Activated gamma-delta T cell (primary cell): ENCODE data around the gene RELA.
"Not testable (repeated sequence)": the region's sequence is repeated elsewhere in the genome, so short reads cannot be mapped to it uniquely, and the experiment has no call there.

Experiments used
- DNase-seq: peaks from one replicate; lab custom pipeline; 2025; lab: John Stamatoyannopoulos, UW

The RELA gene

DNA sequence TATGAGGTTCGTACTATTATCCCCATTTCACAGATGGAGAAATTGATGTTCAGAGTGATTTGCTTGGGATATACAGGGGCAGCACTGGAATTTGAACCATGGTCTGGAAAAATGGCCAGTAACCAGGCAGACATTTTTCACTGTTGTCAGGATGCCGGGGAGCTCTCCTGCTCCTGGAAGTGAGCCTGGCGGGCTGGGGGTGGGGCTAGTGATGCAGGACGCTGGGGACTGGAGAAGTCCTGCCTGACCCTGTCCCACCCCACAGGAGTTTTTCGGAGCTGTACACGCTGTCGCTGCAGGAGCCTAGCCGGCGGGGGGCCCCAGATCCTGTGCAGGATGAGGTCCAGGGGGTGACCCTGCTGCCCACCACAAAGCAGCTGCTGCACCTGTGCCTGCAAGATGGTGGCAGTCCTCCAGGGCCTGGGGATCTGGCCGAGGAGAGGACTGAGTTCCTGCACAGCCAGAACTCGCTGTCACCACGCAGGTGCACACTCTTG is 13.7 kb downstream of the RELA start:
- no peak for DNase-seq

- DNase-seq: no peak
Observed at GRCh38 chr11:65646958-65647701, 15.6 kb downstream of the RELA start.

DNA sequence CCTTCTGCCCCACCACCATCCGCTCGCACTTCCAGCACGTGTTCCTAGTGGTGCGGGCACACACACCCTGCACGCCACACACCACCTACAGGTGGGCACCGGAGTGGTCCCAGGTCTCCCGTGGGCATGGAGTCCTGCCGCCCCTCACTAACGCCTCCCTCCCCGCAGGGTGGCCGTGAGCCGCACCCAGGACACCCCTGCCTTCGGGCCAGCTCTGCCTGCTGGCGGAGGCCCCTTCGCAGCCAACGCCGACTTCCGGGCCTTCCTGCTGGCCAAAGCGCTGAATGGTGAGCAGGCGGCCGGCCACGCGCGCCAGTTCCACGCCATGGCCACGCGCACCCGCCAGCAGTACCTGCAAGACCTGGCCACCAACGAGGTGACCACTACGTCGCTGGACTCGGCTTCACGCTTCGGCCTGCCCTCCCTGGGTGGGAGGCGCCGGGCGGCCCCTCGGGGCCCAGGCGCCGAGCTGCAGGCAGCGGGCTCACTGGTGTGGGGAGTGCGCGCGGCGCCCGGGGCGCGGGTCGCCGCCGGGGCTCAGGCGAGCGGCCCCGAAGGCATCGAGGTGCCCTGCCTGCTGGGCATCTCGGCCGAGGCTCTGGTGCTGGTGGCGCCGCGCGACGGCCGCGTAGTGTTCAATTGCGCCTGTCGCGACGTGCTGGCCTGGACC is 16.3 kb downstream of the RELA start:
- DNase-seq: no peak

DNA sequence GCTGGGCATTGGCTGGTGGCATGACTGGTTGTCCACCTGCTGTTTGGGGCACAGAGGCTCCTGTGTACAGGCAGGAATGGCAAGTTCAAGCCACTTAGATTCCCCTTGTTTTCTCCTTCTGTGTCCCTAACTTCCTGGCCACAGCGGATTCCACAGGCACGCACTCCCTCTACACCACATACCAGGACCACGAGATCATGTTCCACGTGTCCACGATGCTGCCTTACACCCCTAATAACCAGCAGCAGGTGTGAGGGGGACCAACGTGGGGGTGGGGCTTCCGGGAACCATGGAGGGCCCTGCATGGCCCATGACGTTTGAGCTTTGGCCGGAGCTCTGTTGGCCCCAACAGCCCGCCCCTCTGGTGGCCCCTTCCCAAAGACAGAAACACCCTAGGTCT is 17.0 kb downstream of the RELA start:
- no peak for DNase-seq

DNA sequence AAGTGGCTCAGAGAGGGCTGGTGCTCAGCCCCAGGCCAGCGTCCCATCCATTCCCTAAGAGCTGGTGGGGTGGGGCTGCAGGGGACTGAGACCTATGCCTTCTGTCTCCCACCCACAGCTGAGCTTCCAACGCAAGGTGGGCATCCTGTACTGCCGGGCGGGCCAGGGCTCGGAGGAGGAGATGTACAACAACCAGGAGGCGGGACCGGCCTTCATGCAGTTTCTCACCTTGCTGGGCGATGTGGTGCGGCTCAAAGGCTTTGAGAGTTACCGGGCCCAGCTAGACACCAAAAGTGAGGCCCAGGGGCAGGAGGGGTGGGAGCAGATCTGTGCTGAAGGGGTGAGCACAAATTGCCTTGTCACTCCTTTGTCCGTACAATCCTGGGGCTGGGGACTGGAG is 17.9 kb downstream of the RELA start:
- no peak for DNase-seq

GRCh38 chr11:65643971-65644370 is 18.7 kb downstream of the RELA start:
- no peak for DNase-seq

GRCh38 chr11:65642014-65642671 is 20.6 kb downstream of the RELA start:
- no peak for DNase-seq

- no peak for DNase-seq
Observed at GRCh38 chr11:65641297-65642013, 21.3 kb downstream of the RELA start.

DNA sequence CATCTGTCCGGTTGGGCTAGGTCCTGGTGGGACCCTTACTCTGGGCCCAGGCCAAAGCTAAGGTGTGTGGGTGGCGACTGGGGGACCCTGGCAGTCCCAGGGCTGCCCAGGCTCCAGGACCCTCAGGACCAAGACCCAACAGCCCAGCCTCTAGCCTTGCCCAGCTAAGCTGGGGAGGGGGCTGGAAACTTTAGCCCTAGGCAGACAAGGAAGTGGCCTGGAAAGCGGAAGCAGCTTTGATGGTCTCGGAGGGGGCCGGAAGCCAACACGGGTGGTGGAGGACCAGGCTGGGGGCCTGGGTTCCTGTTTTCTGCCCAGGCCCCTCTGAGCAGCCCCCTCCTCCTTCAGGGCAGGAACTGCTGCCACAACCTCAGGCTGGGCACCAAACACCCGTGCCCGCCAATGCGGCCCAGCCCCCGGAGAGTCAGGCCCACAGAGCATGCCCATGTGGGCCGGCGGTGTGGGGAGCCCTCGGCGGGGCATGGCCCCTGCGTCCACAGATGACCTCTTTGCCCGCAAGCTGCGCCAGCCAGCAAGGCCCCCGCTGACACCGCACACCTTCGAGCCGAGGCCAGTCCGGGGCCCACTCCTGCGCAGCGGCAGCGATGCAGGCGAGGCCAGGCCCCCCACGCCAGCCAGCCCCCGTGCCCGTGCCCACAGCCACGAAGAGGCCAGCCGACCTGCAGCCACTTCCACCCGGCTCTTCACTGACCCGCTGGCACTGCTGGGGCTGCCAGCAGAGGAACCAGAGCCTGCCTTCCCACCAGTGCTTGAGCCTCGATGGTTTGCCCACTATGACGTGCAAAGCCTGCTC is 22.0 kb downstream of the RELA start:
- no peak for DNase-seq

DNA sequence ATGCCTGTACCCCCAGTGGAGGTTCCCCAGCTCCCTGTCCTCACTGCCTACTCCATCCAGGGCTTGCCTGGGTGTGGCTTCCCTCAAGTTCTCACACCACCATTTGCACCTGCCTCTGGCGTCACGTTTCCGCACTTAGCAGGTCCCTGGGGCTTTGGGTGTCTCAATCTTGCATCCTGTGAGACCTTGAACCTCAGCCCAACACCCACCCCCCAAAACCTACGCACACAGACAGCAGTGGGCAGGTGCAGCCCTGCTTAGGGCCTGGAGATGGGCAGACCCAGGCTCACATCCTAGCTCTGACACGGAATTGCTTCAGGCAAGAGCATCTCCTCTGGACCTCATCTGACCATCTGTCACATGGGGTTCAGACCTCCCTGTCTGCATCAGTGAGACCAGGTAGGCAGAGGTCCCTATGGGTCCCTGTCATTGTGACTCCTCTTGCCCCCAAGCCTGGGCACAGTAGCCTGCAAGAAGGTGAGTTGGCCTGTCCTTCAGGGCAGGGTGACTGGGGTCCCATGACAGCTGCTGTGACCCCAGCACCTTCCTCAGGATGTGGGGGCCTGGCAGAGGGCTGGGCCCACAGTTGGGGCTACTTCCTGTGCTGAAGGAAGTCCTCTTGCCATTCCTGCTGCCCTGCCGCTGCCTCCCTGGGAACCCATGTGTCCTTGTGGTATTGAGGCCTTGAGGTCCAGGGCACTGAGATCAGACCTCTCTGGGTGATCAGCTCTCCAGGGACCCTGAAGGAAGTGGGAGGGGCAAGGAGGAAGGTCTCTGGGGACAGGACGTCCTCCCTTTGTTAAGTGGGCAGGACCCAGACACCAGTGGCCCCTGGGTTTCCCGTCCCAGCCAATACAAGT is 22.9 kb downstream of the RELA start:
- peak; percentile 37 for DNase-seq

DNA sequence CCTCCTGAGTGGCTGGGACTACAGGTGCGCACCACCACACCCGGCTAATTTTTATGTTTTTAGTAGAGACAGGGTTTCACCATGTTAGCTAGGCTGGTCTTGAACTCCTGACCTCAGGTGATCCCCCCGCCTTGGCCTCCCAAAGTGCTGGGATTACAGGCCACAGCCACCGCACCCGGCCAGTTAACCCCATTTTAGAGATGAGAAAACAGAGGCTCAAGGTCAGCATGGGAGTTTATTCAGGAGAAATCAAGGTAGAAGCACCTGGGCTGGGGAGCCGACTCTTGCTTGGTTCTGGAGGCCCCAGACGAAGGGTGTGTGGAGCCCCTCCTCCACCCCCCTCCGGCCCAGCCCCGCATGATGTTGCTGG is 23.5 kb downstream of the RELA start:
- DNase-seq: not testable (repeated sequence)

- DNase-seq: peak; percentile 71
Observed at GRCh38 chr11:65637794-65638419, 24.8 kb downstream of the RELA start, which contains the start of gene SIPA1. Gene SIPA1 (plus strand): TSS chr11:65638101. CDS start chr11:65640922, 2,821 bp downstream.

DNA sequence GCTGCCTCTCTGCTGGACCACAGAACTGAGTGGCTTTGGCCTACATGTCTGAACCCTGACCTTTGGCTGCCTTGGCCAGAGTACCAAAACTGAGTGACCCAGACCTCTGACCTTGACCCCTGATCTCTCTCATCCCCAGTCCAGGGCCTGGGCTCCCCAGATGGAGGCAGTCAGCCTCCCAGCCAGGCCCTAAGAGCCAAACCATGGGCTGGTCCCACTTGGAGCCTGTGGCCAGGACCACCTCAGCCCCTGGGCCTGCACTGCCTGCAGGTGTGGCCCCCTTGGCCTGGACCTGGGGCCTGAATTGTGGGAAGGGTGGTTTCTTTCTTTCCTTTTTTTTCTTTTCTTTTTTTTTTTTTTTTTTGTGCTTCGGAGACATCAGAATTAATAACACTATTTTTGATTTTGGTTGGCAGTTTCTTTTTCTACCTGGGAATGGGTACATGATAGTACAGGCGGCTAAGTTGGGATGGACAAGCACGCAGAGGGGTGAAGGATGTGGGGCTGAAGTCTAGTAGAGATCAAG is 25.6 kb downstream of the RELA start:
- no peak for DNase-seq

- no peak for DNase-seq
Observed at GRCh38 chr11:65636108-65637031, 26.3 kb downstream of the RELA start.

DNA sequence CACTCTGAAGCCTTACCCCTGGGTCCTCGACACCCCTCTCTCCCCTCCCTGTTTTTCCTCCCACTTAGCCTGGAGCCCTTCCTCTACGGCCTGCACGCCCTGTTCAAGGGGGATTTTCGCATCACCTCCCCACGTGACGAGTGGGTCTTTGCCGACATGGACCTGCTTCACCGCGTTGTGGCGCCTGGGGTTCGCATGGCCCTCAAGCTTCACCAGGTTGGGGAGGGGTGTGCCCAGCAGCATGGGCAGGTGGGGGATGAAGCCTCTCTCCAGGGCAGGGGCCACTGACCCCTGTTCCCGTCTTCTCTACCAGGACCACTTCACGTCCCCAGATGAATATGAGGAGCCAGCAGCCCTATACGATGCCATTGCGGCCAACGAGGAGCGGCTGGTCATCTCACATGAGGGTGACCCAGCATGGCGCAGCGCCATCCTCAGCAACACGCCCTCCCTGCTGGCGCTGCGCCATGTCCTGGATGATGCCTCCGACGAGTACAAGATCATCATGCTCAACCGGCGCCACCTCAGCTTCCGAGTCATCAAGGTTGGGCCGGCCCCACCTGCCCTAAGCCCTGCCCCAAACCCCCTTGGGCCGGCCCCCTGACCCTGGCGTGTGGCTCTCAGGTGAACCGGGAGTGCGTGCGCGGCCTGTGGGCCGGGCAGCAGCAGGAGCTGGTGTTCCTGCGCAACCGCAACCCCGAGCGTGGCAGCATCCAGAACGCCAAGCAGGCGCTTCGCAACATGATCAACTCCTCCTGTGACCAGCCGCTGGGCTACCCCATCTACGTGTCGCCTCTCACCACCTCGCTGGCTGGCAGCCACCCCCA is 27.6 kb downstream of the RELA start:
- DNase-seq: no peak

DNA sequence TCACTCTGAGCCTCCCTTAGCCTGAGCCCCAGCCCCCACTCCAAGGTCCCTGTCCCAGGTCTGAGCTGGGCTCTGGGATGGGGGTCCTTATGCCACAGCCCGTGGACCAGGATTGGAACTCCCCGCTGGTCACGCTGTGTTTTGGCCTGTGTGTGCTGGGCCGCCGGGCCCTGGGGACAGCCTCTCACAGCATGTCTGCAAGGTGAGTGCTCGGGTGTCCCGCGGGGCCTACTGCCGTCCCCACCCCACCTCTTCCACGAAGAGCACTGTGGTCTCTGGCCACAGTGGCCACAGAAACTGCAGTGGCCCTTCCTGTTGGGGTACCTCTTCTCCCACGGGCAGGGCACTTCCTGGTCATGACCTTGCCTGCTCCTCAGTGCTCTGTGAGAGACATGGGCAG is 28.3 kb downstream of the RELA start:
- DNase-seq: no peak

DNA sequence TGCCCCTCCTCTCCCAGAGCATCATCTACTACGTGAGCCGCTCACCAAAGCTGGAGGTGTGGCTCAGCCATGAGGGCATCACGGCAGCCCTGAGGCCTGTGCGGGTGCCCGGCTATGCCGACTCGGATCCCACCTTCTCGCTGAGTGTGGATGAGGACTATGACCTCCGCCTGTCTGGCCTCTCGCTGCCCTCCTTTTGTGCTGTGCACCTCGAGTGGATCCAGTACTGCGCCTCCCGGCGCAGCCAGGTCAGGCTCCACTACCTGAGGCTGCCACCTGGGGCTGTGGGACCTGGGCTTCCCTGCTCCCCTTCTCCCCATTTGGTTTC is 28.6 kb downstream of the RELA start:
- DNase-seq: no peak
